Cardiac muscle cell (in vitro differentiated cells and primary cell): ENCODE results near the gene DGKG. TPM values are rescaled to one million over a fixed set of nuclear protein-coding genes. Genes with fewer than 3 reads are reported as not detected.

Experiments
- DNase-seq, 2 donors: peaks; one replicate each; pipeline versions ENCODE4 v3.0.0 to v3.0.0-alpha.2; 2010 to 2017; ENCODE audit warnings: low read depth in 1 of 2, low spot score in 1 of 2
- H3K27ac ChIP-seq: fragments of 200-600 bp; sonication (generic); 2 replicates; pipeline ENCODE4 v1.5.1; 2016
- H3K27me3 ChIP-seq: fragments of 200-600 bp; sonication (generic); 2 replicates; pipeline ENCODE4 v1.6.0; 2016; ENCODE audit warnings: control low read depth
- H3K36me3 ChIP-seq: fragments of 200-600 bp; sonication (generic); 2 replicates; pipeline ENCODE4 v1.5.1; 2016; ENCODE audit warnings: control low read depth
- H3K4me1 ChIP-seq: fragments of 200-600 bp; sonication (generic); 2 replicates; pipeline ENCODE4 v1.8.1; 2017; ENCODE audit warnings: low read depth, mild to moderate bottlenecking, mixed run types
- H3K4me3 ChIP-seq: fragments of 200-600 bp; sonication (generic); 2 replicates; pipeline ENCODE4 v1.5.1; 2016; ENCODE audit warnings: mild to moderate bottlenecking
- H3K9me3 ChIP-seq: fragments of 200-600 bp; sonication (generic); 2 replicates; pipeline ENCODE4 v1.5.1; 2017; ENCODE audit warnings: low read depth, mild to moderate bottlenecking, control low read depth
- polyA plus RNA-seq: library from polyadenylated mRNA; unstranded; fragments of >200 nt; fragmentation: Nextera tagmentation; extraction: Ambion mirVana; gene quantifications from 2 replicates; pipeline ENCODE4 v1.2.1, GENCODE V29; 2016
- total RNA-seq: library from RNA; depleted of rRNA; stranded (reverse); fragments of >200 nt; gene quantifications from 2 replicates; pipeline ENCODE4 v1.2.3, GENCODE V29; 2016
- TF ChIP-seq, protein P1 (sequence below): IDR thresholded peaks from 2 replicates; pipeline ENCODE4 v1.5.1; 2012; ENCODE audit warnings: low read depth, mild to moderate bottlenecking, low read length

DGKG gene
- total and polyA plus RNA-seq, 2 experiments from 2014 or later, result 0.15 TPM; not detected in 1

GRCh38 chr3:186365202-186365974, 3.4 kb upstream of the DGKG start:
- DNase-seq, result no peak
- TF ChIP-seq, protein P1, sequence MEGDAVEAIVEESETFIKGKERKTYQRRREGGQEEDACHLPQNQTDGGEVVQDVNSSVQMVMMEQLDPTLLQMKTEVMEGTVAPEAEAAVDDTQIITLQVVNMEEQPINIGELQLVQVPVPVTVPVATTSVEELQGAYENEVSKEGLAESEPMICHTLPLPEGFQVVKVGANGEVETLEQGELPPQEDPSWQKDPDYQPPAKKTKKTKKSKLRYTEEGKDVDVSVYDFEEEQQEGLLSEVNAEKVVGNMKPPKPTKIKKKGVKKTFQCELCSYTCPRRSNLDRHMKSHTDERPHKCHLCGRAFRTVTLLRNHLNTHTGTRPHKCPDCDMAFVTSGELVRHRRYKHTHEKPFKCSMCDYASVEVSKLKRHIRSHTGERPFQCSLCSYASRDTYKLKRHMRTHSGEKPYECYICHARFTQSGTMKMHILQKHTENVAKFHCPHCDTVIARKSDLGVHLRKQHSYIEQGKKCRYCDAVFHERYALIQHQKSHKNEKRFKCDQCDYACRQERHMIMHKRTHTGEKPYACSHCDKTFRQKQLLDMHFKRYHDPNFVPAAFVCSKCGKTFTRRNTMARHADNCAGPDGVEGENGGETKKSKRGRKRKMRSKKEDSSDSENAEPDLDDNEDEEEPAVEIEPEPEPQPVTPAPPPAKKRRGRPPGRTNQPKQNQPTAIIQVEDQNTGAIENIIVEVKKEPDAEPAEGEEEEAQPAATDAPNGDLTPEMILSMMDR, result no peak
- Histone ChIP-seq H3K4me1 (no peaks in the 10 kb centered on the region), H3K36me3 (no peaks in the 10 kb centered on the region), H3K9me3 (no peaks in the 10 kb centered on the region), H3K4me3 (no peak overlapping the region), H3K27ac (no peak overlapping the region), H3K27me3 (peaks cover 41% of the 10 kb centered on the region)

- H3K27me3 ChIP-seq, result peaks cover 57% of the 10 kb centered on the region
- TF ChIP-seq, protein P1, result no peak
- no peaks in the 10 kb centered on the region for H3K36me3 ChIP-seq
- H3K9me3 ChIP-seq, result no peaks in the 10 kb centered on the region
- DNase-seq, result no peak
- H3K4me3 ChIP-seq, result no peak overlapping the region
- H3K27ac ChIP-seq, result no peak overlapping the region
- no peaks in the 10 kb centered on the region for H3K4me1 ChIP-seq
Measured at GRCh38 chr3:186362988-186363387, 954 bp upstream of the DGKG start.

GRCh38 chr3:186362537-186362842, 456 bp upstream of the DGKG start:
- TF ChIP-seq, protein P1, result no peak
- H3K27ac ChIP-seq, result no peak overlapping the region
- peak overlapping the region; percentile 38 for H3K4me3 ChIP-seq
- no peak for DNase-seq
- H3K27me3 ChIP-seq, result peaks cover 57% of the 10 kb centered on the region
- no peaks in the 10 kb centered on the region for H3K4me1 ChIP-seq
- no peaks in the 10 kb centered on the region for H3K36me3 ChIP-seq
- H3K9me3 ChIP-seq, result no peaks in the 10 kb centered on the region

- no peaks in the 10 kb centered on the region for H3K36me3 ChIP-seq
- DNase-seq, result no peak
- TF ChIP-seq, protein P1, result no peak
- peak overlapping the region; percentile 38 for H3K4me3 ChIP-seq
- no peaks in the 10 kb centered on the region for H3K9me3 ChIP-seq
- no peaks in the 10 kb centered on the region for H3K4me1 ChIP-seq
- H3K27ac ChIP-seq, result no peak overlapping the region
- peaks cover 57% of the 10 kb centered on the region for H3K27me3 ChIP-seq
Measured at GRCh38 chr3:186361246-186361761, 730 bp downstream of the DGKG start.

DNA sequence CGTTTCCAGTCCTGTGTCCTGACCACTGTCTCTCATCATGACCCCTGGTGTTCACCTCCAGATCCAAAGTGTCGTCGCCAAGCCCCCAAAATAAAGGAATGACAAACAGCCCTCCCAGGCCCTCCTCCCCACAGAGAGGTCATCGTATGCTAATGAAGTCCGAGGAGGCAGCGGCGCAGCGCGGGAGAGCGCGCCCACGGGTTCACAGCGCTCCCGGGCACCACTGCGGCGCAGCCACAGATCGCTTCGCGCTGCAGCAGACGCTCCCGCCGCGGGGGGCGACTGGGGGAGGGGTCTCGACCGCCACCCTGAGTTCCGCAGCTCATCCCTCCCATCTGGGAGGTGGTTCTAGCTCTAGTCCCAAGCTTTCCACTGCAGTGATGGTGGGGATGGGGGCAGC, 1.3 kb downstream of the DGKG start:
- Histone ChIP-seq H3K9me3 (no peaks in the 10 kb centered on the region), H3K4me1 (no peaks in the 10 kb centered on the region), H3K4me3 (peak overlapping the region; percentile 38), H3K36me3 (no peaks in the 10 kb centered on the region), H3K27me3 (peaks cover 57% of the 10 kb centered on the region), H3K27ac (no peak overlapping the region)
- peak in 1 of 2 donors; percentile 20 for DNase-seq
- TF ChIP-seq, protein P1, result no peak
